GM18909 (cell line): Measurements from ENCODE around the gene ZMAT5.

ENCODE experiments used
- ATAC-seq: cut with Tn5 transposase; IDR thresholded peaks from one replicate; pipeline ENCODE4 v1.9.1; 2021; ENCODE audit warnings: mild to moderate bottlenecking; ENCODE audit not compliant: unreplicated experiment, poor library complexity

ZMAT5 gene

GRCh38 chr22:29693671-29694070 is 73.1 kb downstream of the ZMAT5 start:
- no peak for ATAC-seq

DNA sequence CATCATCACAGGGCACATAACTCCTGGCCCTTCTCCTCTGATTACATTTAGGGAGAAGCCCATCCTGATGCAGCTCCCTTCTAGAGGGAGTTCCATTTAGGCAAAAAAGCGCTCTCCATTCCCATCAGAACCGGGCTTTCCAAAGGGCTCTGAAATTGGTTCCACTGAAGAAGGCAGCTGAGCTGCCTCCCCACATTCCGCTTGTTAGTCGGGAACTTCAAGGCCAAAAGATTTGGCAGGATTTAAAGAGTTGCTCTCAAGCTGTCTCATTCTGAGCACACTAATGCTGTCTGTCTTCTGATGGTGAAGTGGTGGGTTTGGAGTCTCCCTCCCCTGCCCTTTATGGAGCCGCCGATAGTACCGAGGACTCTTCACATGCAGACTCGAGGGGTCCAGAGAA is 73.6 kb downstream of the ZMAT5 start:
- ATAC-seq: no peak

DNA sequence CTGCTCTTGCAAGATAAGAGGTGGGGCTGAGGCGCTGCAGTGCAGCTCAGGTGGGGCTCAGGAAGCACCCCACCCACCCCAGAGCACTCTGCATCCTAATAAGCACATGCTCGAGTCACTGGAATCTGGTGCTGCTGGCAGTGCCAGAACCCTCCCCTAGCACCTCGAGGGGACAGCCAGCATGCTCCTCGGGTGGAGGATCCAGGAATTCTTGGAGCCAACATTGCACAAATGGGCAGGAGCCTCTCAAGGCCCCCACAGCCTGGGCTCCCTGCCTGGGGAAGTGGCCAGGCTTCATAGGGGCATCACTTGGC is 74.5 kb downstream of the ZMAT5 start:
- no peak for ATAC-seq

GRCh38 chr22:29691636-29692326 is 75.0 kb downstream of the ZMAT5 start:
- ATAC-seq: no peak

DNA sequence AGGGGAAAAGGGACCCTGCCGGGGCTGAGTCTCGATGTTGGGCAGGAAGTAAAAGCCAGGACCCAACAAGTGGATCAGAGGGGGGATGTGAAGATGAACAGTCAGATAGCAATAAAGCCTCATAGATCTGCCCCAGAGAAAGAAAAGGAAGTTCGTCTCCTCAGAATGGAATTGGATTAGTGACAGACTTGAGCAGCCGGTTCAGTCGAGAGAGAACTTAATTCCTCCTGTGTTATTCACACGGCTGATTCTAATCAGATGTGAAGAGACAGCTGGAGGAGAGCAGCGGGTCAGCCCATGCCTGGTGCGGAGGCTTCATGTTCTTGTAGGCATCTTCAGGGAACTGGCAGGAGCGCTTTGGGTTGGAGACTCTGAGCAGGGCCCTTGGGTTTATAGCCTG is 76.3 kb downstream of the ZMAT5 start:
- no peak for ATAC-seq

DNA sequence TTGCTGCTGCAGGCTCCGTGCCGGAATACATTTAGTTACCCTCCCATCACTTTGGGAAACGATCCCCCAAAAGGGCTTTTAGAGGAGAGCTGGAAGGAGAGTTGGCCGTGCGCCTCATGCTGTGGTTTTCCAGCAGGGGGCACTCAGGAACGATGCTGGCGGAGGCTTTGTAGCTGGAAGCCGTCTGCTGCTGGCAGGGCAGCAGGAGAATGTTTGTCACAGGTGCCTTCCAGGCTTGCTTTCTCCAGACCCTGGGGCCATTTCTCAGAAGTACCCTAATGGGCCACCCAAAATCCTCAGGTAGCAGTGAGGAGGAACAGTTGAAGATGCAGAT is 77.0 kb downstream of the ZMAT5 start:
- no peak for ATAC-seq

GRCh38 chr22:29689206-29689879 is 77.5 kb downstream of the ZMAT5 start:
- ATAC-seq: no peak

GRCh38 chr22:29684244-29684643 is 82.6 kb downstream of the ZMAT5 start:
- ATAC-seq: no peak

- no peak for ATAC-seq
Measured at GRCh38 chr22:29683536-29683935, 83.3 kb downstream of the ZMAT5 start.
